ENCODE results near the gene ZNF3. TPM values are rescaled to one million over a fixed set of nuclear protein-coding genes. Genes with fewer than 3 reads are reported as not detected.

The ZNF3 gene
- total RNA-seq, 1 experiment from 2014 or later: 32.9 TPM

DNA sequence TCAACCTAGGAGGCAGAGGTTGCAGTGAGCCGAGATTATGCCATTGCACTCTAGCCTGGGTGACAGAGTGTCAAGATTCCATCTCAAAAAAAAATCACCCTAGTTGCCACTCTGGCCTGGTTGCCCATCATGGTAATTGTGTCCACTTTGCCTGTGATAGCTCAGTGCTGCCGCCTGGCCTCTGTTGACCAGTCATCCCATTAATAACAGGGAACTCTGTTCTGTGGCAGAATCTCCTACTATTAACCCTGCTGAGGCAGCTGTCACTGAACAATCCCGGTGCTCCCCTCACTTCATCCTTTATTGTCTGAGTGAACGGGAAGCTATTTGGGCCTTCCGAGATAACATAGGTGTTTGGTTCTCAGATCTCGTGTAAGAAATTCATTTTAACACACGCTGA is 14.6 kb downstream of the ZNF3 start:
- no TSS peak for BruUV-seq (replicated peaks)
- no peak for TF ChIP-seq TCF7L2 (IDR thresholded peaks at IDR 0.05; ENCODE audit: low read depth, low read length)
- TF ChIP-seq POLR2AphosphoS5 (IDR thresholded peaks at IDR 0.05; ENCODE audit: low read depth, low read length): peak; percentile 36; the same call in 1 of the 2 replicates
- intact Hi-C loops (cut with micrococcal nuclease; ENCODE audit: unreplicated experiment) (no loop called here), in situ Hi-C loops (cut with HindIII; ENCODE audit: low pct_unique_long_range_greater_than_20kb, low sequenced_read_pairs) (no loop called here)
- Histone ChIP-seq H3K36me3 (ENCODE audit: control insufficient read depth, insufficient read depth, low read length) (peaks cover 15% of the 10 kb centered on the region), H3K9me3 (ENCODE audit: control insufficient read depth, insufficient read depth, low read depth, low read length) (peaks cover 25% of the 10 kb centered on the region), H3K4me1 (ENCODE audit: control insufficient read depth, insufficient read depth, low read length) (no peaks in the 10 kb centered on the region; the same call in 1 of the 2 replicates), H3K27me3 (ENCODE audit: control insufficient read depth, insufficient read depth, low read length) (no peaks in the 10 kb centered on the region), H3K4me3 (ENCODE audit: low read depth in 2 of 2, low read length in 2 of 2) (no peak overlapping the region), H3K27ac (ENCODE audit: low read length) (no peak overlapping the region)
- POLR2A ChIA-PET: interaction anchor here (0.6 kb wide), 1 partner anchor 58 kb away, joined by 11 read pairs; no protein-coding TSS in a partner anchor
- ATAC-seq (peak; percentile 63; the same call in 1 of the 2 replicates), DNase-seq (ENCODE audit: low read depth, low spot score) (no peak)
- CTCF ChIA-PET: no interaction called here

DNA sequence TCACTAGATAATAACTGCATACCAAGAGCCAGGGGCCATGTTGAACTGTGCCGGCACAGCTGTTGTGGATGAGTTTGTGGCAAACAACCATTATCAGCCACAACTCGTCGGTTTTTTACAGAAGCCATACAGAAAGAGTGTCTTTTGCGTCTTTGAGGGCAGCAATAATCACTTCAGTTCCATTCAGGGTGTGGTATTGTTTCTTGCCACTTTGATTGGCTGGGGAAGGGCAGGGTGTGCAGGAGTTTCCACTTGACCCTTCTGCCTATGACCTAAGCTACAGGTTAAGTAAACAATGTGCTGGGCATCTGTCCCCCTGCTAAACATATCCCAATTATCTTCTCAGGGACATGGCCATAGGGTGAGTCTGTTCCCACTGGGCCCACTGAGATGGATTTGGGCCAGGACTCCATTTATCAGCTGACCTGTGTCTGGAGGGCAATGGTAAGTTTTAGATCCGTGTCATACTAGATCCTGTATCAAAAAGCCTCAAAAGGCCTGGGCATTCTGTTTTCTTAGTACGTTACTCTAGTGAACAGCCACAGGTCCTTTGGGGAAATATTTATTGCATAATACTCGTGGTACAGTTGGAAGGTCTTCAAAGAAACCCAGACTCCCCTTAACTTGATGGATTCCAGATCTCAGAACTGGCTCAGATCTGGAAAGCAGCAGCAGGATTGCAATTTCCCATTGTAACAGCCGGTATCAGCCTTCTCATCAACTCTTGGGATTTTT is 15.9 kb downstream of the ZNF3 start:
- TF ChIP-seq POLR2AphosphoS5 (IDR thresholded peaks at IDR 0.05; ENCODE audit: low read depth, low read length) (0 out of 2 replicates have a peak, but pooled peaks have one; percentile 15), REST (IDR thresholded peaks at IDR 0.05; ENCODE audit: insufficient read depth in 1 of 2, low read depth in 2 of 2, low read length in 1 of 2) (no peak), TCF7L2 (IDR thresholded peaks at IDR 0.05; ENCODE audit: low read depth, low read length) (peak; percentile 57)
- intact Hi-C loops (cut with micrococcal nuclease; ENCODE audit: unreplicated experiment): no loop called here
- ATAC-seq (no peak), DNase-seq (ENCODE audit: low read depth, low spot score) (no peak)
- ChIA-PET CTCF (no interaction called here), POLR2A (no interaction called here)
- H3K4me1 ChIP-seq (ENCODE audit: control insufficient read depth, insufficient read depth, low read length): no peaks in the 10 kb centered on the region; the same call in 1 of the 2 replicates
- no peak overlapping the region for H3K4me3 ChIP-seq (ENCODE audit: low read depth in 2 of 2, low read length in 2 of 2)
- no peak overlapping the region for H3K27ac ChIP-seq (ENCODE audit: low read length)
- 0 out of 2 replicates have a peak, but pooled peaks cover 6% of the 10 kb centered on the region for H3K36me3 ChIP-seq (ENCODE audit: control insufficient read depth, insufficient read depth, low read length)
- no TSS peak for BruUV-seq (replicated peaks)
- in situ Hi-C loops (cut with HindIII; ENCODE audit: low pct_unique_long_range_greater_than_20kb, low sequenced_read_pairs): no loop called here
- peaks cover 12% of the 10 kb centered on the region for H3K9me3 ChIP-seq (ENCODE audit: control insufficient read depth, insufficient read depth, low read depth, low read length)
- H3K27me3 ChIP-seq (ENCODE audit: control insufficient read depth, insufficient read depth, low read length): no peaks in the 10 kb centered on the region

- H3K36me3 ChIP-seq (ENCODE audit: control insufficient read depth, insufficient read depth, low read length): no peaks in the 10 kb centered on the region
- in situ Hi-C loops (cut with HindIII; ENCODE audit: low pct_unique_long_range_greater_than_20kb, low sequenced_read_pairs): no loop called here
- H3K27ac ChIP-seq (ENCODE audit: low read length): no peak overlapping the region
- intact Hi-C loops (cut with micrococcal nuclease; ENCODE audit: unreplicated experiment): no loop called here
- ATAC-seq (no peak), DNase-seq (ENCODE audit: low read depth, low spot score) (no peak)
- ChIA-PET POLR2A (interaction anchor here (0.8 kb wide), 1 partner anchor 14 kb away, joined by 3 read pairs; no protein-coding TSS in a partner anchor), CTCF (no interaction called here)
- no peak overlapping the region for H3K4me3 ChIP-seq (ENCODE audit: low read depth in 2 of 2, low read length in 2 of 2)
- H3K27me3 ChIP-seq (ENCODE audit: control insufficient read depth, insufficient read depth, low read length): no peaks in the 10 kb centered on the region
- no peaks in the 10 kb centered on the region; the same call in 1 of the 2 replicates for H3K4me1 ChIP-seq (ENCODE audit: control insufficient read depth, insufficient read depth, low read length)
- H3K9me3 ChIP-seq (ENCODE audit: control insufficient read depth, insufficient read depth, low read depth, low read length): no peaks in the 10 kb centered on the region
- TSS peak; percentile 66 for BruUV-seq (replicated peaks)
- no peak for TF ChIP-seq SIN3A (IDR thresholded peaks at IDR 0.05; ENCODE audit: borderline replicate concordance, insufficient read depth, low read depth, low read length)
- no peak for TF ChIP-seq REST (IDR thresholded peaks at IDR 0.05; ENCODE audit: insufficient read depth in 1 of 2, low read depth in 2 of 2, low read length in 1 of 2)
- TF ChIP-seq POLR2AphosphoS5 (IDR thresholded peaks at IDR 0.05; ENCODE audit: low read depth, low read length): no peak
- TF ChIP-seq TCF7L2 (IDR thresholded peaks at IDR 0.05; ENCODE audit: low read depth, low read length): no peak
- no peak for TF ChIP-seq CTCF (IDR thresholded peaks at IDR 0.05)
These were observed 17.4 kb downstream of the ZNF3 start for GRCh38 chr7:100064162-100064561.

Measured in Panc1 (cell line).